ENCODE measurements around the gene NHERF1. TPM values are rescaled to one million over a fixed set of nuclear protein-coding genes. Genes with fewer than 3 reads are reported as not detected.

The NHERF1 gene
- total RNA-seq, 1 experiment from 2014 or later = 90.8 TPM

DNA sequence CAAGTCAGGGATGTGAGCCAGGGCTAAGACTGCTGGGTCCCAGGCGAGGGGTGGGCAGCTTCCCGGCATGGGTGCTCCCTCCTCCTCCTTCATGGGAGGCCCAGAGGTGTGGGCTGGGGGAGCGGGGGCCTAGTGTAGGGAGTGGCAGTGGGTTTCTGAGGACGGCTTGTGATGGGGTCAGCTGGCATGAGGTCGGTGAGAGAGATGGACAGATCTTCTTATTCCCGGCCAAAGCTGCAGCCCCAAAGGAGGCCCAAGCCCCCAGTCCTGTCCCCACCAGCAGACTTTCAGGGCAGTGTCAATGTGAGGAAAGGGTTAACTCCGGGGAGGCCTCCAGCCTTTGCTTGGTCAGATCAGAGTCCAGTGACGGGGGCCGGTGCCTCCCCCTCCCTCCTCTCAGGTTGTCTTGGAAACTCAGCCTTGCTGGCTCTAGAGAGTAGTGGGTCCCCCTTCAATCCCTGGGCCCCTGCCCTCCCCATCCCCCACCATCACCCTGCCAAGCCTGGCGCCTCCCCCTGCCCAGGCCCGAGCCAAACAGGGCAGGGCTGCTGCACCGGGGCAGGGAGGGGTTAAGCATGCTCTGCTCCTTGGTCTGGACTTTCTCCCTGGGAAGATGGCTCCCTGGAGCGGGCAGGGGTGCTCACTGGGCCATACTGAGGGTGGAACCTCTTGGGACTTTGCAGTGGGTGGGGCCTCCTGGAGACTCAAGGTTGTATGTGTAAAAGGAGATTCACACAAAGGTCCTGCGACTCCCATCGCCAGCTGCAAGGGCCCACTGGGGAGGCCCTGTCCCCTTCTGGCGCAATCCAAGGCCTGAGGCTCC lies 15.3 kb downstream of the NHERF1 start:
- ChIA-PET CTCF (no interaction called here), POLR2A (no interaction called here)
- TF ChIP-seq, protein P1, sequence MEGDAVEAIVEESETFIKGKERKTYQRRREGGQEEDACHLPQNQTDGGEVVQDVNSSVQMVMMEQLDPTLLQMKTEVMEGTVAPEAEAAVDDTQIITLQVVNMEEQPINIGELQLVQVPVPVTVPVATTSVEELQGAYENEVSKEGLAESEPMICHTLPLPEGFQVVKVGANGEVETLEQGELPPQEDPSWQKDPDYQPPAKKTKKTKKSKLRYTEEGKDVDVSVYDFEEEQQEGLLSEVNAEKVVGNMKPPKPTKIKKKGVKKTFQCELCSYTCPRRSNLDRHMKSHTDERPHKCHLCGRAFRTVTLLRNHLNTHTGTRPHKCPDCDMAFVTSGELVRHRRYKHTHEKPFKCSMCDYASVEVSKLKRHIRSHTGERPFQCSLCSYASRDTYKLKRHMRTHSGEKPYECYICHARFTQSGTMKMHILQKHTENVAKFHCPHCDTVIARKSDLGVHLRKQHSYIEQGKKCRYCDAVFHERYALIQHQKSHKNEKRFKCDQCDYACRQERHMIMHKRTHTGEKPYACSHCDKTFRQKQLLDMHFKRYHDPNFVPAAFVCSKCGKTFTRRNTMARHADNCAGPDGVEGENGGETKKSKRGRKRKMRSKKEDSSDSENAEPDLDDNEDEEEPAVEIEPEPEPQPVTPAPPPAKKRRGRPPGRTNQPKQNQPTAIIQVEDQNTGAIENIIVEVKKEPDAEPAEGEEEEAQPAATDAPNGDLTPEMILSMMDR (IDR thresholded peaks at IDR 0.05) = no peak
- TF ChIP-seq, protein P2, sequence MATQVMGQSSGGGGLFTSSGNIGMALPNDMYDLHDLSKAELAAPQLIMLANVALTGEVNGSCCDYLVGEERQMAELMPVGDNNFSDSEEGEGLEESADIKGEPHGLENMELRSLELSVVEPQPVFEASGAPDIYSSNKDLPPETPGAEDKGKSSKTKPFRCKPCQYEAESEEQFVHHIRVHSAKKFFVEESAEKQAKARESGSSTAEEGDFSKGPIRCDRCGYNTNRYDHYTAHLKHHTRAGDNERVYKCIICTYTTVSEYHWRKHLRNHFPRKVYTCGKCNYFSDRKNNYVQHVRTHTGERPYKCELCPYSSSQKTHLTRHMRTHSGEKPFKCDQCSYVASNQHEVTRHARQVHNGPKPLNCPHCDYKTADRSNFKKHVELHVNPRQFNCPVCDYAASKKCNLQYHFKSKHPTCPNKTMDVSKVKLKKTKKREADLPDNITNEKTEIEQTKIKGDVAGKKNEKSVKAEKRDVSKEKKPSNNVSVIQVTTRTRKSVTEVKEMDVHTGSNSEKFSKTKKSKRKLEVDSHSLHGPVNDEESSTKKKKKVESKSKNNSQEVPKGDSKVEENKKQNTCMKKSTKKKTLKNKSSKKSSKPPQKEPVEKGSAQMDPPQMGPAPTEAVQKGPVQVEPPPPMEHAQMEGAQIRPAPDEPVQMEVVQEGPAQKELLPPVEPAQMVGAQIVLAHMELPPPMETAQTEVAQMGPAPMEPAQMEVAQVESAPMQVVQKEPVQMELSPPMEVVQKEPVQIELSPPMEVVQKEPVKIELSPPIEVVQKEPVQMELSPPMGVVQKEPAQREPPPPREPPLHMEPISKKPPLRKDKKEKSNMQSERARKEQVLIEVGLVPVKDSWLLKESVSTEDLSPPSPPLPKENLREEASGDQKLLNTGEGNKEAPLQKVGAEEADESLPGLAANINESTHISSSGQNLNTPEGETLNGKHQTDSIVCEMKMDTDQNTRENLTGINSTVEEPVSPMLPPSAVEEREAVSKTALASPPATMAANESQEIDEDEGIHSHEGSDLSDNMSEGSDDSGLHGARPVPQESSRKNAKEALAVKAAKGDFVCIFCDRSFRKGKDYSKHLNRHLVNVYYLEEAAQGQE (IDR thresholded peaks at IDR 0.05; ENCODE audit: insufficient read depth in 1 of 2, low read depth in 2 of 2, low read length in 1 of 2) = no peak
- no peak for TF ChIP-seq POLR2AphosphoS5 (IDR thresholded peaks at IDR 0.05; ENCODE audit: low read depth, low read length)
- TF ChIP-seq SIN3A (IDR thresholded peaks at IDR 0.05; ENCODE audit: borderline replicate concordance, insufficient read depth, low read depth, low read length) = no peak
- H3K9me3 ChIP-seq (ENCODE audit: control insufficient read depth, insufficient read depth, low read depth, low read length) = no peaks in the 10 kb centered on the region
- no peak overlapping the region for H3K27ac ChIP-seq (ENCODE audit: low read length)
- ATAC-seq = no peak
- peaks cover 43% of the 10 kb centered on the region for H3K4me1 ChIP-seq (ENCODE audit: control insufficient read depth, insufficient read depth, low read length)
- DNase-seq (ENCODE audit: low read depth, low spot score) = no peak
- no TSS peak for BruUV-seq (replicated peaks)
- intact Hi-C loops (cut with micrococcal nuclease; ENCODE audit: unreplicated experiment) = no loop called here
- in situ Hi-C loops (cut with HindIII; ENCODE audit: low pct_unique_long_range_greater_than_20kb, low sequenced_read_pairs) = no loop called here
- no peak overlapping the region for H3K4me3 ChIP-seq (ENCODE audit: low read depth in 2 of 2, low read length in 2 of 2)
- H3K27me3 ChIP-seq (ENCODE audit: control insufficient read depth, insufficient read depth, low read length) = no peaks in the 10 kb centered on the region
- H3K36me3 ChIP-seq (ENCODE audit: control insufficient read depth, insufficient read depth, low read length) = no peaks in the 10 kb centered on the region

DNA sequence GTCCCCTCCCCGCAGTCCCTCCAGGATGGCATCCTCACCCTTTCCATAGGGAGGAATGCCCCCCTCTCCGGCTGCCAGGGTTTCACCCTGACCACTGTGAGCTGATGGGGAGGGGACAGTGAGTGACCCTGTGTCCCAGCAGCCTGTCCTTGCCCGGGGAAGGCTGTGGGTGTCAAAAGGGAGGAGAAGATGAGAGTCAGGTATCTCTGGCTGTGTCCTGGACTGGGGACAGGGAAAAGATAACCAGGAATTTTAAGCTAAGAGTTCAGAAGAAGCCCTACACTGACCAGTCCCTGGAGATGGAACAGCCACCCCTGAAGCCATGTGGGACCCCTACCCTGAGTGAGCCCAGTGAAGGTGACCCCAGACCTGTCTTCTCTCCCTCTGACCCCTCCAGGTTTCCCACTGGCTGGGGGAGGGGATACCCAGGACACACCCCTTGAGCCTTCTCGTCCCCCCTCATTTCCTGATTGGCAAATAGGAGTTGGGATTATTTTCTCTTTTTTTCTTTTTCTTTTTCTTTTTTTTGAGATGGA lies 16.4 kb downstream of the NHERF1 start:
- TF ChIP-seq SIN3A (IDR thresholded peaks at IDR 0.05; ENCODE audit: borderline replicate concordance, insufficient read depth, low read depth, low read length) = no peak
- H3K27ac ChIP-seq (ENCODE audit: low read length) = no peak overlapping the region
- no peaks in the 10 kb centered on the region for H3K9me3 ChIP-seq (ENCODE audit: control insufficient read depth, insufficient read depth, low read depth, low read length)
- peaks cover 44% of the 10 kb centered on the region for H3K4me1 ChIP-seq (ENCODE audit: control insufficient read depth, insufficient read depth, low read length)
- in situ Hi-C loops (cut with HindIII; ENCODE audit: low pct_unique_long_range_greater_than_20kb, low sequenced_read_pairs) = no loop called here
- ChIA-PET POLR2A (no interaction called here), CTCF (no interaction called here)
- no peak for ATAC-seq
- no peak for DNase-seq (ENCODE audit: low read depth, low spot score)
- intact Hi-C loops (cut with micrococcal nuclease; ENCODE audit: unreplicated experiment) = no loop called here
- no peaks in the 10 kb centered on the region for H3K36me3 ChIP-seq (ENCODE audit: control insufficient read depth, insufficient read depth, low read length)
- H3K4me3 ChIP-seq (ENCODE audit: low read depth in 2 of 2, low read length in 2 of 2) = no peak overlapping the region
- BruUV-seq (replicated peaks) = no TSS peak
- H3K27me3 ChIP-seq (ENCODE audit: control insufficient read depth, insufficient read depth, low read length) = no peaks in the 10 kb centered on the region

DNA sequence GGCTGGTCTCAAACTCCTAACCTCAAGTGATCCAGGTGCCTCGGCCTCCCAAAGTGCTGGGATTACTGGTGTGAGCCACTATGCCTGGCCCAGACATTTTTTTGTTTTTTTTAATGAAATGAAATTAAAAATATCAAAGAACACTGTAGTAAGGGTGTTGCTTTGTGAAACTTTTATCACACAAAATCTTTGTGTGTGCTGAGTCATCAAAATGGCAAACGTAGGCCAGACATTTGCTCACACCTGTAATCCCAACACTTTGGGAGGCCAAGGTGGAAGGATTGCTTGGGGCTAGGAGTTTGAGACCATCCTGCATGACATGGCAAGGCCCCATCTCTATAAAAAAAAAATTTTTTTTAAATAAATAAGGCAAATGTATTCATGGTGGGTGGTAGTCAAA lies 18.0 kb downstream of the NHERF1 start:
- intact Hi-C loops (cut with micrococcal nuclease; ENCODE audit: unreplicated experiment) (no loop called here), in situ Hi-C loops (cut with HindIII; ENCODE audit: low pct_unique_long_range_greater_than_20kb, low sequenced_read_pairs) (no loop called here)
- DNase-seq (ENCODE audit: low read depth, low spot score) (no peak), ATAC-seq (no peak)
- ChIA-PET POLR2A (no interaction called here), CTCF (no interaction called here)
- H3K27ac ChIP-seq (ENCODE audit: low read length) = no peak overlapping the region
- TF ChIP-seq, protein P1 (IDR thresholded peaks at IDR 0.05) = no peak
- no peak for TF ChIP-seq POLR2AphosphoS5 (IDR thresholded peaks at IDR 0.05; ENCODE audit: low read depth, low read length)
- H3K9me3 ChIP-seq (ENCODE audit: control insufficient read depth, insufficient read depth, low read depth, low read length) = no peaks in the 10 kb centered on the region
- peaks cover 44% of the 10 kb centered on the region for H3K4me1 ChIP-seq (ENCODE audit: control insufficient read depth, insufficient read depth, low read length)
- BruUV-seq (replicated peaks) = no TSS peak
- H3K36me3 ChIP-seq (ENCODE audit: control insufficient read depth, insufficient read depth, low read length) = no peaks in the 10 kb centered on the region
- no peak overlapping the region for H3K4me3 ChIP-seq (ENCODE audit: low read depth in 2 of 2, low read length in 2 of 2)
- no peaks in the 10 kb centered on the region for H3K27me3 ChIP-seq (ENCODE audit: control insufficient read depth, insufficient read depth, low read length)
